Osteoblast (primary cell): ENCODE measurements around the gene SLIT3. TPM values are rescaled to one million over a fixed set of nuclear protein-coding genes. Genes with fewer than 3 reads are reported as not detected.

Experiments used
- DNase-seq: peaks from one replicate; pipeline ENCODE4 v3.0.0; 2011; ENCODE audit warnings: low spot score, mixed read lengths; ENCODE audit not compliant: insufficient read length; ENCODE audit errors: missing footprints
- H2AFZ ChIP-seq: 2 replicates; pipeline ENCODE4 v1.6.0; 2011; ENCODE audit warnings: mild to moderate bottlenecking, low read length
- H3K27ac ChIP-seq: 2 replicates; pipeline ENCODE4 v1.5.1; 2011; ENCODE audit warnings: mild to moderate bottlenecking, low read depth, low read length, moderate library complexity
- H3K27me3 ChIP-seq: 2 replicates; pipeline ENCODE4 v1.6.0; 2012; ENCODE audit warnings: mild to moderate bottlenecking, control low read depth, inconsistent platforms, low read length, moderate library complexity; ENCODE audit not compliant: insufficient read depth
- H3K36me3 ChIP-seq: 2 replicates; pipeline ENCODE4 v1.5.1; 2011; ENCODE audit warnings: mild to moderate bottlenecking, low read length, control low read depth, moderate library complexity; ENCODE audit not compliant: insufficient read depth
- H3K4me1 ChIP-seq: 2 replicates; pipeline ENCODE4 v1.5.1; 2011; ENCODE audit warnings: mild to moderate bottlenecking, low read length, control low read depth, moderate library complexity; ENCODE audit not compliant: insufficient read depth
- H3K4me2 ChIP-seq: 2 replicates; pipeline ENCODE4 v1.6.0; 2011; ENCODE audit warnings: mild to moderate bottlenecking, low read length; ENCODE audit not compliant: insufficient read depth
- H3K4me3 ChIP-seq: fragments of 200-600 bp; sonication (generic); 3 replicates; pipeline ENCODE4 v1.5.1; 2012; ENCODE audit warnings: mild to moderate bottlenecking, low read length, inconsistent platforms; ENCODE audit not compliant: insufficient read depth
- H3K79me2 ChIP-seq: 2 replicates; pipeline ENCODE4 v1.6.0; 2012; ENCODE audit warnings: mild to moderate bottlenecking, low read length, control low read depth, inconsistent platforms; ENCODE audit not compliant: insufficient read depth
- H3K9me3 ChIP-seq: 2 replicates; pipeline ENCODE4 v1.5.1; 2011; ENCODE audit warnings: low read depth, low read length, control low read depth
- H4K20me1 ChIP-seq: 2 replicates; pipeline ENCODE4 v1.6.0; 2012; ENCODE audit warnings: mild to moderate bottlenecking, low read length, control low read depth; ENCODE audit not compliant: insufficient read depth
- CTCF ChIP-seq: IDR thresholded peaks from 2 replicates; pipeline ENCODE4 v1.5.1; 2011; ENCODE audit warnings: mild to moderate bottlenecking, low read depth, low read length, moderate library complexity; ENCODE audit errors: extremely low read depth
- small RNA-seq: library from RNA; depleted of rRNA; stranded (forward); fragments of <200 nt; gene quantifications from one replicate; pipeline ENCODE3, GENCODE V24; 2012
- total RNA-seq: library from RNA; depleted of rRNA; stranded (reverse); fragments of >200 nt; gene quantifications from 2 replicates; pipeline ENCODE4 v1.2.3, GENCODE V29; 2012

The SLIT3 gene
- total RNA-seq, 1 donor, result 37.6 TPM

- Histone ChIP-seq H3K79me2 (no peaks in the 10 kb centered on the region), H3K27ac (no peak overlapping the region), H3K36me3 (no peaks in the 10 kb centered on the region), H3K27me3 (peaks cover 3% of the 10 kb centered on the region), H3K9me3 (no peaks in the 10 kb centered on the region), H3K4me2 (no peak overlapping the region), H3K4me3 (no peak overlapping the region), H4K20me1 (no peaks in the 10 kb centered on the region), H3K4me1 (peaks cover 4% of the 10 kb centered on the region), H2AFZ (no peak overlapping the region)
- no peak for TF ChIP-seq CTCF
- DNase-seq, result no peak
These were observed 687.9 kb downstream of the SLIT3 start for GRCh38 chr5:168612996-168613395.

GRCh38 chr5:168612123-168612522 is 688.8 kb downstream of the SLIT3 start:
- Histone ChIP-seq H3K4me3 (no peak overlapping the region), H3K27me3 (peaks cover 3% of the 10 kb centered on the region), H3K27ac (no peak overlapping the region), H2AFZ (no peak overlapping the region), H3K4me2 (no peak overlapping the region), H3K79me2 (no peaks in the 10 kb centered on the region), H4K20me1 (no peaks in the 10 kb centered on the region), H3K9me3 (no peaks in the 10 kb centered on the region), H3K36me3 (no peaks in the 10 kb centered on the region), H3K4me1 (peaks cover 4% of the 10 kb centered on the region)
- no peak for TF ChIP-seq CTCF
- DNase-seq, result no peak

Small RNAs within 50 kb of the gene (small RNA-seq; reads per million reads assigned to genes)
- gene MIR218-2 (0.67 reads per million), gene MIR585 (26.7 reads per million, percentile 95 among the genes with 10 or more reads in this experiment), gene RF00019 (not detected)
